Fibroblast of upper back skin (primary cell): ENCODE results near the gene SLC25A33.

Experiments
- DNase-seq: peaks from one replicate; pipeline ENCODE4 v3.0.0-alpha.2; 2013

The SLC25A33 gene

GRCh38 chr1:9628541-9629444, 89.5 kb downstream of the SLC25A33 start:
- no peak for DNase-seq

GRCh38 chr1:9629445-9630201, 90.4 kb downstream of the SLC25A33 start:
- no peak for DNase-seq

DNA sequence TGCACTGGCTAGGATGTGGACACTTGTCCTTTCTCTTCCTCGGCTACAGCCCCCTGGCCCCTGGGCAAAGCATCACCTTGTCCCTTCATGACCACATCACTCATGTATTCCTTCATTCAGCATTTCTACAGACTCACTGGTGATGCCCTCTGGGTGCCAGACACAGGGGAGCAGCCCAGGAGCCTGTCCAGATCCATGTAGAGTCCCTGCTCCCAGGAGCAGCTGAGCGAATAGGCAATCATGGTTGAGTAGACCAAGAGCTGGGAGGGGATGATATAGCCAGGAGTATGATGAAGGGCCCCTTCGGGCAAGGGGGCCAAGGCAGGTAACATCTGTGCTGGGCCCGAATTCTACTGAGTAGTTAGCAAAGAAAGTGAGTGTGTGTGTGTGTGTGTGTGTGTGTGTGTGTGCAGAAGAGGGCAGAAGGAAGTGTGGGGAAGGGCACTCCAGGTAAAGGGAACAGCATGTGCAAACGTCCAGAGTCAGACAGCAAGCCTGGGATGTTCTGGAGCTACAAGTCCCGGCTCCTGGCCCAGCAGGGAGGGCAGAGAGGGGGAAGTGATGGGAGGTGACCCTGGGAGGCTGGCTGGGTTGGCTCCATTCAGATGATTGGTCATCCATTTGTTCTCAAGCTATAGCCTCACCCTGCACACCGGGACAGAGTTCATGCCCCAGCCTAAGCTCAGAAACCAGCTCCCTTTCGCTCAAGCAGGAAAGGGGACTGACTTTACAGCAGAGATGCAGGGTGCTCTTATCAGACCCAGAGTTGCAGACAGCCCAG, 91.3 kb downstream of the SLC25A33 start:
- no peak for DNase-seq

- no peak for DNase-seq
Measured at GRCh38 chr1:9631613-9632012, 92.3 kb downstream of the SLC25A33 start.

GRCh38 chr1:9633493-9633892, 94.2 kb downstream of the SLC25A33 start:
- no peak for DNase-seq

- DNase-seq = no peak
Measured at GRCh38 chr1:9634582-9634981, 95.3 kb downstream of the SLC25A33 start.
